Activated naive CD4-positive, alpha-beta T cell (primary cell): ENCODE measurements around the gene CCBE1.

Experiments
- DNase-seq, 4 experiments: peaks; one replicate each; lab custom pipeline; 2025; lab: John Stamatoyannopoulos, UW

CCBE1 gene

GRCh38 chr18:59388817-59389216 lies 308.4 kb downstream of the CCBE1 start:
- no peak for DNase-seq

- no peak for DNase-seq
Observed at GRCh38 chr18:59387687-59388565, 309.3 kb downstream of the CCBE1 start.

GRCh38 chr18:59386909-59387686 lies 310.1 kb downstream of the CCBE1 start:
- no peak for DNase-seq

GRCh38 chr18:59385191-59385590 lies 312.0 kb downstream of the CCBE1 start:
- no peak for DNase-seq

- no peak for DNase-seq
Observed at GRCh38 chr18:59383851-59384250, 313.4 kb downstream of the CCBE1 start.

- no peak for DNase-seq
Observed at GRCh38 chr18:59382383-59382782, 314.8 kb downstream of the CCBE1 start.

- no peak for DNase-seq
Observed at GRCh38 chr18:59381949-59382348, 315.3 kb downstream of the CCBE1 start.
